Stimulated activated naive CD8-positive, alpha-beta T cell treated with anti-CD3 and anti-CD28 coated beads, Interleukin-15, Interleukin-2, amounts not matched to agents 100 ng/mL and 50 ng/mL, for 24 hours (primary cell): ENCODE measurements around the gene SYT2.
"Not testable (repeated sequence)": the region's sequence is repeated elsewhere in the genome, so short reads cannot be mapped to it uniquely, and the experiment has no call there.

Source experiments
- H3K27ac Mint-ChIP-seq: one replicate; pipeline ENCODE4 v1.8.0; 2021; ENCODE audit warnings: mild to moderate bottlenecking, mixed read lengths
- H3K27me3 Mint-ChIP-seq: one replicate; pipeline ENCODE4 v1.8.0; 2021; ENCODE audit warnings: mixed read lengths
- H3K36me3 Mint-ChIP-seq: one replicate; pipeline ENCODE4 v1.8.0; 2021; ENCODE audit warnings: low read depth, mixed read lengths
- H3K4me1 Mint-ChIP-seq: one replicate; pipeline ENCODE4 v1.8.0; 2021; ENCODE audit warnings: low read depth, mixed read lengths
- H3K4me3 Mint-ChIP-seq: one replicate; pipeline ENCODE4 v1.8.0; 2021; ENCODE audit warnings: mild to moderate bottlenecking, mixed read lengths
- H3K9me3 Mint-ChIP-seq: one replicate; pipeline ENCODE4 v1.8.0; 2021; ENCODE audit warnings: mixed read lengths

Gene SYT2

GRCh38 chr1:202714202-202714601 is 3.9 kb upstream of the SYT2 start:
- peaks cover 31% of the 10 kb centered on the region for H3K27me3 Mint-ChIP-seq
- not testable (repeated sequence) for H3K4me1 Mint-ChIP-seq, H3K4me3 Mint-ChIP-seq

GRCh38 chr1:202713110-202713509 is 2.9 kb upstream of the SYT2 start:
- Mint-ChIP-seq H3K36me3 (no peaks in the 10 kb centered on the region), H3K4me3 (no peak overlapping the region), H3K27ac (no peak overlapping the region), H3K4me1 (peaks cover 4% of the 10 kb centered on the region), H3K27me3 (peaks cover 33% of the 10 kb centered on the region), H3K9me3 (no peaks in the 10 kb centered on the region)

More at GRCh38 chr1:202714202-202714601, 3.9 kb upstream of the SYT2 start:
- not testable (repeated sequence) for H3K9me3 Mint-ChIP-seq, H3K27ac Mint-ChIP-seq, H3K36me3 Mint-ChIP-seq

DNA sequence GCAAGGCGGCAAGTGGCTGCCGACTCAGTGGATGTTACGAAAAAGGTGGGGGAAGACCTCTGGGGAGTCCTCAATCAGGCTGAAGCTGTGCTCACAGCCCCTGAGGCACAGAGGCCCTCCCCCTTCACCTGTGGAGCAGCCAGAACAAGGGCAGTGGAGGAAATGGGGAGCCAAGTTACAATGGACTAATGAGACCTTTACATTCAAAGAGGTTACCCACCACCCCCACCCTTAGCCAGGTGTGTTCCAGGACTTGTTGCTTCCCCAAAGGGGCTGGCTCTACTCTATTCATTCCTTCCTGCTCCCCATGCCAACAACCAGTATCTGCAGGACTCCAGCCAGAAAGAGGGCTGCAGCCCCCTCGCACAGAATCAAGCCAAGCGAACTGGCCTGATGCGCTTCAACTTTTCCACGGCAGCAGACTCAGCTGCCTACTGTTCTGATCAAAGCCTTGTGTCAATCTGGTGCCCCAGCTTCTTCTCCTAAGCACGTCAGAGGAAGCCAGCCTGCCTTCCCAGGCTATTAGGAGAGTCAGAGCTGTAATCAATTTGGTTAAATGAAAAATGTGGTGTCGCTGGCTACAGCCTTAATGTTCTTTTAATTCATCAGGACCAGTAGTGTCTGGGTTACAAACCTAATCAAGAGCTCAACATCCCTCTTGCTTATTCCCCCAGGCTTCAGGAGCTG is 1.8 kb upstream of the SYT2 start:
- no peak overlapping the region for H3K4me3 Mint-ChIP-seq
- no peak overlapping the region for H3K27ac Mint-ChIP-seq
- peaks cover 4% of the 10 kb centered on the region for H3K4me1 Mint-ChIP-seq
- H3K9me3 Mint-ChIP-seq: no peaks in the 10 kb centered on the region
- H3K36me3 Mint-ChIP-seq: no peaks in the 10 kb centered on the region
- H3K27me3 Mint-ChIP-seq: peaks cover 41% of the 10 kb centered on the region

- peaks cover 4% of the 10 kb centered on the region for H3K4me1 Mint-ChIP-seq
- no peaks in the 10 kb centered on the region for H3K36me3 Mint-ChIP-seq
- no peak overlapping the region for H3K27ac Mint-ChIP-seq
- no peaks in the 10 kb centered on the region for H3K9me3 Mint-ChIP-seq
- no peak overlapping the region for H3K4me3 Mint-ChIP-seq
- H3K27me3 Mint-ChIP-seq: peaks cover 52% of the 10 kb centered on the region
Observed at GRCh38 chr1:202709276-202710041, 795 bp downstream of the SYT2 start.

GRCh38 chr1:202708456-202709275 is 1.6 kb downstream of the SYT2 start:
- H3K4me3 Mint-ChIP-seq: no peak overlapping the region

GRCh38 chr1:202706851-202707250 is 3.4 kb downstream of the SYT2 start:
- H3K4me1 Mint-ChIP-seq: peaks cover 4% of the 10 kb centered on the region
- no peak overlapping the region for H3K4me3 Mint-ChIP-seq
- H3K9me3 Mint-ChIP-seq: no peaks in the 10 kb centered on the region
- peaks cover 57% of the 10 kb centered on the region for H3K27me3 Mint-ChIP-seq
- H3K36me3 Mint-ChIP-seq: no peaks in the 10 kb centered on the region
- no peak overlapping the region for H3K27ac Mint-ChIP-seq

More at GRCh38 chr1:202708456-202709275, 1.6 kb downstream of the SYT2 start:
- no peaks in the 10 kb centered on the region for H3K36me3 Mint-ChIP-seq
- H3K27me3 Mint-ChIP-seq: peaks cover 58% of the 10 kb centered on the region
- no peak overlapping the region for H3K27ac Mint-ChIP-seq
- no peaks in the 10 kb centered on the region for H3K9me3 Mint-ChIP-seq
- H3K4me1 Mint-ChIP-seq: peaks cover 4% of the 10 kb centered on the region

GRCh38 chr1:202704601-202705000 is 5.7 kb downstream of the SYT2 start:
- Mint-ChIP-seq H3K27ac (no peak overlapping the region), H3K36me3 (no peaks in the 10 kb centered on the region), H3K4me3 (no peak overlapping the region), H3K9me3 (no peaks in the 10 kb centered on the region), H3K4me1 (peaks cover 4% of the 10 kb centered on the region), H3K27me3 (peaks cover 47% of the 10 kb centered on the region)

DNA sequence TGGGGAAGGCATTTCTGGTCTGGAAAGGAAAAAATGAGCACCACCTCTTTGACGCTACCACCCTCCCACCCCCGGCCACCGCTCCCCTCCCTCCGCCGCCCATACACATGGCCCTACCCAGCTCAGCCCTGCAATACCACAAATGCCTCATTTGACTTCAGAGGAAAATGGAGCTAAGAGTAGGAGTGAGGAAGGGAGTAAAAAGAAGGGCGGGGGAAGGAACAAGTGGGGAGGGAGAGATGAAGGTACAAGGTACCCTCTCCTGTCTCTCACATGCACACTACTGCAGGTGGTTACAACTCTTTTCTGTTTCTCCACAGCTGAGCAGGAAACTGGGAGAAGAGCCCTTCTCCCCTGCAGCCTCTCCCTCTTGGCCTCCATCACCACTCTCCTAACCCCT is 7.1 kb downstream of the SYT2 start:
- Mint-ChIP-seq H3K9me3 (no peaks in the 10 kb centered on the region), H3K36me3 (no peaks in the 10 kb centered on the region), H3K27me3 (peaks cover 41% of the 10 kb centered on the region), H3K4me3 (no peak overlapping the region), H3K27ac (no peak overlapping the region), H3K4me1 (no peaks in the 10 kb centered on the region)

DNA sequence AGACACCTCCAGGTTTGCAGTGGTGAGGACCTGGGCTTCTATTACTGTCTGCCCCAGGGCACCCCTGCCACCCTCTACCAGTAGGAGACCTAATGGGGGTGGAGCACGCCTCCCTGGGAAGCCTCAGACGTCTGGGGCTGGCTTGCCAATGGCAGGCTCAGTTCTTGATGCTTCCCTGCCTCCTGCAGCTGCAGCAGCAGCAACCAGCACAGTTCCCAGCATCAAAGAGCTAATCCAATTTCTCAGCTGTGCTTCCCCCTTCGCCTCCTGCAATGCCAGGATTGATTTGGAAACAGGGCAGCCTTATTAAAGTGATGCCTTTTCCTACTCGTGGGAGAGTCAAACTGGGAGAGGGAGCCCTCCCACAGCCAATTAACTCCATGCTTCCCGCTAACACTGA is 8.2 kb downstream of the SYT2 start:
- Mint-ChIP-seq H3K9me3 (no peaks in the 10 kb centered on the region), H3K27ac (no peak overlapping the region), H3K4me3 (no peak overlapping the region), H3K27me3 (peaks cover 41% of the 10 kb centered on the region), H3K36me3 (no peaks in the 10 kb centered on the region), H3K4me1 (no peaks in the 10 kb centered on the region)

DNA sequence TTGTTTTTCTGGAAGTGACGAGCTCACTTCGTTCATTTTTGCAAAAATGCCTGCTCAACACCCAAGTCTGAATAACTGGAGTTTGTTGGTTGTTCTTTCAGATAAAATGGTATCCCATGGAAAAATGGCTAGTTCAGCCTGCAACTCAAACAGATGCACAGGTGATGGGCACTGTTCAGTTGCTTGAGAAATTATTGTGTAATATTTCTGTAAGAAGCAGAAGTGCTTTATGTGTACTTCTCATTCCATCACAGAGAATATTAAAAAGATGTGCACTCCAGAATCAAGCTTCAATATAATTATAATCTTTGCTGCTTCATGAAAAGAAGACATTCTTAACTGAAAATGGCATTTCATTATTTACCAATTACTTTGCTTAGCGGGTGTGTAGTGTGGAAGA is 9.1 kb downstream of the SYT2 start:
- no peaks in the 10 kb centered on the region for H3K9me3 Mint-ChIP-seq
- no peak overlapping the region for H3K4me3 Mint-ChIP-seq
- H3K4me1 Mint-ChIP-seq: no peaks in the 10 kb centered on the region
- H3K27ac Mint-ChIP-seq: no peak overlapping the region
- H3K27me3 Mint-ChIP-seq: peaks cover 39% of the 10 kb centered on the region
- H3K36me3 Mint-ChIP-seq: no peaks in the 10 kb centered on the region

DNA sequence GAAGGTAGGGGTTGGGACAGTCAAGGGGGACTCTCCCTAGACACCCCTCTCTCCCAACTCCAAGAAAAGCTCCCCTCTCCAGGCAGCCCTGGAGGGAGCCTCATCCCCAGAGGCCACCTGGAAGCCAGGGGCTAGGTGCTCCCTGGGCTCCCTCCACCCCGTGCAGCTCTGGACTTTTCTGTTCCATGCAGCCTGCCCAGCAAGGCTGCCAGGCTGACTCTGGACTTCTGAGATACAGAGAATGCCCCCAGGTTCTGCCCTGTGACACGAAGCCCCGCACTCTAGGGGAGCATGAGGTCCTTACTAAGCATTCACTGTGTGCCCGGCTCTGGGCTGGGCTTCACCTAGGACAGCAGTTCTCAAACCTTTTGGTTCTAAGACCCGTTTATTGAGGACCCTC is 10.2 kb downstream of the SYT2 start:
- Mint-ChIP-seq H3K4me1 (no peaks in the 10 kb centered on the region), H3K36me3 (no peaks in the 10 kb centered on the region)

DNA sequence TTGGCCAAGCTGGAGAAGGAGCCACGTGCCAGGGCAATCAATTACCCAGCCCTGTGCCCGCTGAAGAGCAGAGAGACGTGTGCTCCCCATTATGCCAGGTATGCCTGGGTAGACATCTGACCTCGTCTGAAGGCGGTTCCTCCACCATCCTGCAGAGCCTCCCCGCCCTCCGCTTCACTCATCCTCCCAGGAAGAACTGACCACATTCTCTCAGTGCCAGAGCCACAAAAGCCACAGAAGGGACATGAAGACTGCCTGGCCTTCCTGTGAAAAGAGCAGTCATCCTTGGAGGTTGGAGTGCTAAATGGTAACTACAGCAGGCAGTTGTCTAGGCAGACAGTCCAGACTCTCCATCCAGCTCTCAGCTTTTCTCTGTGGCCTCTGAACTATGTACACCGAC is 12.0 kb downstream of the SYT2 start:
- no peaks in the 10 kb centered on the region for H3K36me3 Mint-ChIP-seq
- H3K9me3 Mint-ChIP-seq: no peaks in the 10 kb centered on the region
- peaks cover 31% of the 10 kb centered on the region for H3K27me3 Mint-ChIP-seq
- H3K4me3 Mint-ChIP-seq: no peak overlapping the region
- no peak overlapping the region for H3K27ac Mint-ChIP-seq
- no peaks in the 10 kb centered on the region for H3K4me1 Mint-ChIP-seq

More for the DNA sequence above, 10.2 kb downstream of the SYT2 start:
- H3K9me3 Mint-ChIP-seq: no peaks in the 10 kb centered on the region
- H3K4me3 Mint-ChIP-seq: no peak overlapping the region
- no peak overlapping the region for H3K27ac Mint-ChIP-seq
- H3K27me3 Mint-ChIP-seq: peaks cover 32% of the 10 kb centered on the region

DNA sequence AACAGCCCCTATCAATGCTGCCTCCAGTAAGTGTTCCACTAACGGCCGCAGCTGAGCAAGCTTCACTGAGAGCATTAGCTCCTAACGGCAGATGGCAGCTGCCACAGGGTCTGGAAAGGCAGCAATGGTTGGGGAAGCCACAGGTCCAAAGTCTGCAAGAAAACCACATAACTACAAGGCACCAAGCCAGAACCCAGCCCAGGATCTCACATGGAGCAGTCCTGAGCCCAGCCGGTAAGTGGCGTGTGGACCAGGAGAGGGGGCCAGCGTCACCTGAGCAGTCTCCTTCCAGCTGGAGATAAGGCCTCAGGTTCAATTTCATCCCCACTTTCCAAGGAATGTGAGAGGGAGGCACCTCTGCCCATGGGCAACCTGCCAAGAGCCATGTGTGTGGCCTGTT is 13.2 kb downstream of the SYT2 start:
- Mint-ChIP-seq H3K27me3 (peaks cover 35% of the 10 kb centered on the region), H3K4me1 (no peaks in the 10 kb centered on the region), H3K4me3 (no peak overlapping the region), H3K27ac (no peak overlapping the region), H3K9me3 (no peaks in the 10 kb centered on the region), H3K36me3 (no peaks in the 10 kb centered on the region)

- Mint-ChIP-seq H3K9me3 (no peaks in the 10 kb centered on the region), H3K4me3 (no peak overlapping the region), H3K36me3 (no peaks in the 10 kb centered on the region), H3K27me3 (peaks cover 36% of the 10 kb centered on the region), H3K4me1 (no peaks in the 10 kb centered on the region), H3K27ac (no peak overlapping the region)
Observed at GRCh38 chr1:202694314-202694713, 15.9 kb downstream of the SYT2 start.

GRCh38 chr1:202692959-202693555 is 17.2 kb downstream of the SYT2 start:
- Mint-ChIP-seq H3K36me3 (no peaks in the 10 kb centered on the region), H3K4me3 (no peak overlapping the region), H3K27ac (no peak overlapping the region), H3K9me3 (no peaks in the 10 kb centered on the region), H3K4me1 (no peaks in the 10 kb centered on the region), H3K27me3 (peaks cover 39% of the 10 kb centered on the region)
